Measurements from ENCODE around the gene CREBRF.
"Not testable (repeated sequence)": the region's sequence is repeated elsewhere in the genome, so short reads cannot be mapped to it uniquely, and the experiment has no call there.

Gene CREBRF

DNA sequence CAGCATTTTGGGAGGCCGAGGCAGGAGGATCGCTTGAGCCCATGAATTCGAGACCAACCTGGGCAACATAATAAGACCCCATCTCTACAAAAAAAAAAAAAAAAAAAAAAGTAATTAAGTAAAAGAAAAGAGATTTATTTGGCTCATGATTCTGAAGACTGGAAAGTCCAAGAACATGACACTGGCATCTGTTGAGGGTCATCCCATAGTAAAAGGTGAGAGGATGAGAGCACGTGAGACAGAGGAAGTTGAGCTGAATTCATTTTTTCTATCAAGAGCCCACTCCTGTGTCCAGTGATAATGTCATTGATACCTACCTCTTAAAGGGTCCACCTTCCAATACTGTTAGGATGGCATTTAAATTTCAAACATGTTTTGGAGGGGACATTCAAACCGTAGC, 19.8 kb downstream of the CREBRF start:
- Histone ChIP-seq H3K9ac (ENCODE audit: low read length) (no peak overlapping the region), H4K20me1 (ENCODE audit: insufficient read depth, low read length) (peaks cover 9% of the 10 kb centered on the region; the same call in 1 of the 2 replicates), H3K9me3 (ENCODE audit: insufficient read depth, low read length) (no peaks in the 10 kb centered on the region), H2AFZ (ENCODE audit: low read depth, low read length) (no peak overlapping the region), H3K79me2 (ENCODE audit: low read length) (no peaks in the 10 kb centered on the region), H3K4me1 (ENCODE audit: low read length) (no peaks in the 10 kb centered on the region), H3K36me3 (replicated peaks; ENCODE audit: low read depth, low read length) (no peaks in the 10 kb centered on the region), H3K4me3 (ENCODE audit: low read length) (no peak overlapping the region), H3K27ac (ENCODE audit: low read length) (no peak overlapping the region), H3K27me3 (ENCODE audit: low read depth, low read length) (no peaks in the 10 kb centered on the region), H3K4me2 (ENCODE audit: low read length) (no peak overlapping the region)
- no peak for TF ChIP-seq EZH2phosphoT487 (IDR thresholded peaks at IDR 0.05; ENCODE audit: low read depth)
- TF ChIP-seq, protein P1, sequence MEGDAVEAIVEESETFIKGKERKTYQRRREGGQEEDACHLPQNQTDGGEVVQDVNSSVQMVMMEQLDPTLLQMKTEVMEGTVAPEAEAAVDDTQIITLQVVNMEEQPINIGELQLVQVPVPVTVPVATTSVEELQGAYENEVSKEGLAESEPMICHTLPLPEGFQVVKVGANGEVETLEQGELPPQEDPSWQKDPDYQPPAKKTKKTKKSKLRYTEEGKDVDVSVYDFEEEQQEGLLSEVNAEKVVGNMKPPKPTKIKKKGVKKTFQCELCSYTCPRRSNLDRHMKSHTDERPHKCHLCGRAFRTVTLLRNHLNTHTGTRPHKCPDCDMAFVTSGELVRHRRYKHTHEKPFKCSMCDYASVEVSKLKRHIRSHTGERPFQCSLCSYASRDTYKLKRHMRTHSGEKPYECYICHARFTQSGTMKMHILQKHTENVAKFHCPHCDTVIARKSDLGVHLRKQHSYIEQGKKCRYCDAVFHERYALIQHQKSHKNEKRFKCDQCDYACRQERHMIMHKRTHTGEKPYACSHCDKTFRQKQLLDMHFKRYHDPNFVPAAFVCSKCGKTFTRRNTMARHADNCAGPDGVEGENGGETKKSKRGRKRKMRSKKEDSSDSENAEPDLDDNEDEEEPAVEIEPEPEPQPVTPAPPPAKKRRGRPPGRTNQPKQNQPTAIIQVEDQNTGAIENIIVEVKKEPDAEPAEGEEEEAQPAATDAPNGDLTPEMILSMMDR (IDR thresholded peaks at IDR 0.05; ENCODE audit: low read depth, low read length) = no peak

DNA sequence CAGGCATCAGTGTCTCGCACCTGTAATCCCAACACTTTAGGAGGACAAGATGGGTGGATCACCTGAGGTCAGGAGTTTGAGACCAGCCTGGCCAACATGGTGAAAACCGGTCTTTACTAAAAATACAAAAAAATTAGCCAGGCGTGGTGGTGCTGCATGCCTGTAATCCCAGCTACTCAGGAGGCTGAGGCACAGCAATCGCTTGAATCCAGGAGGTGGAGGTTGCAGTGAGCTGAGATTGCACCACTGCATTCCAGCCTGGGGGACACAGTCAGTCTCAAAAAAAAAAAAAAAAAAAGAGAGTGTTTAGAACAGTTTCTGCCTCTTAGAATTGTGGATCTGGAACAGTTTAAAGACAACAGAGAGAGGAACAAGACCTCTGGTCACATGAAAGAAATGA, 20.3 kb downstream of the CREBRF start:
- H3K36me3 ChIP-seq (replicated peaks; ENCODE audit: low read depth, low read length); H3K27ac ChIP-seq (ENCODE audit: low read length); H3K79me2 ChIP-seq (ENCODE audit: low read length); H3K4me2 ChIP-seq (ENCODE audit: low read length); H2AFZ ChIP-seq (ENCODE audit: low read depth, low read length); H4K20me1 ChIP-seq (ENCODE audit: insufficient read depth, low read length); H3K9ac ChIP-seq (ENCODE audit: low read length); H3K9me3 ChIP-seq (ENCODE audit: insufficient read depth, low read length); H3K27me3 ChIP-seq (ENCODE audit: low read depth, low read length); H3K4me3 ChIP-seq (ENCODE audit: low read length); H3K4me1 ChIP-seq (ENCODE audit: low read length): not testable (repeated sequence)

DNA sequence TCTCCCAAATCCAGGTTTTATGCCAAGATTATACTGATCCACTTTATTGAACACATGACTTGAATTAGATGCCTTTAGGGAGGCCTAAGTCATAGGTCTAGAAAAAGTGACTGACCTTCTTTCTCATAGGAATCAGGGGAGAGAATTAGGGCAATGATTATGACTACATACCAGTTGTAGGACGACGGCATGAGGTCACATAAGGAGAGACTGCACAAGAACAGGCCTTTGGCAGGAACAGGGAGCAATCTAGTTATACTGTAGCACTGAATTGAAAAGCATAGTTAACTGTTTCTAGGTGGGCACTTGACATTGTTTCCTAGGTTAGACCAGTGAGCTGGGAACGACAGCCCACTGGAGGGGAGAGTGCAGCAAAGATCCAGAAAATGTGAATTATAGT, 22.7 kb downstream of the CREBRF start:
- Histone ChIP-seq H2AFZ (ENCODE audit: low read depth, low read length) (no peak overlapping the region), H3K27ac (ENCODE audit: low read length) (no peak overlapping the region), H3K9ac (ENCODE audit: low read length) (no peak overlapping the region), H4K20me1 (ENCODE audit: insufficient read depth, low read length) (peaks cover 9% of the 10 kb centered on the region; the same call in 1 of the 2 replicates), H3K27me3 (ENCODE audit: low read depth, low read length) (no peaks in the 10 kb centered on the region), H3K4me2 (ENCODE audit: low read length) (no peak overlapping the region), H3K4me1 (ENCODE audit: low read length) (no peaks in the 10 kb centered on the region), H3K36me3 (replicated peaks; ENCODE audit: low read depth, low read length) (peaks cover 4% of the 10 kb centered on the region), H3K79me2 (ENCODE audit: low read length) (no peaks in the 10 kb centered on the region), H3K9me3 (ENCODE audit: insufficient read depth, low read length) (no peaks in the 10 kb centered on the region), H3K4me3 (ENCODE audit: low read length) (no peak overlapping the region)
- TF ChIP-seq, protein P1 (IDR thresholded peaks at IDR 0.05; ENCODE audit: low read depth, low read length) = no peak
- no peak for TF ChIP-seq EZH2phosphoT487 (IDR thresholded peaks at IDR 0.05; ENCODE audit: low read depth)

DNA sequence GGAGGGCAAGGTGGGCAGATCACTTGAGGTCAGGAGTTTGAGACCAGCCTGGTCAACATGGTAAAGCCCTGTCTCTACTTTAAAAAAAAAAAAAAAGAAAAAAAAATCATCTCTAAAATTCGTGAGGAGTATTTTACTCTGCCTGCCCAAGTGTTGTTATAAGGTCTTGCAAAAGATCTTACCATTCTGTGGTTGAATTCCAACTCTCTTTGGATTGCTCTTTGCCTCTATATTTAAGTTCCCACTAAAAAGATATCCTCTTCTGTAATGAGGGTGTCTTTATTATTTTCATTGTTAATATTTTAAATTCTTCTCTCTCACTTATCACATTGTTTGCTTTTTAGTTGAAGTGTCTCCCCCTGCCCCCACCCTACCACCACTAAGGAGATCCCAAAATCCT, 33.4 kb downstream of the CREBRF start:
- no peaks in the 10 kb centered on the region for H4K20me1 ChIP-seq (ENCODE audit: insufficient read depth, low read length)
- H3K9me3 ChIP-seq (ENCODE audit: insufficient read depth, low read length) = no peaks in the 10 kb centered on the region
- H3K27me3 ChIP-seq (ENCODE audit: low read depth, low read length) = no peaks in the 10 kb centered on the region
- no peak overlapping the region for H3K27ac ChIP-seq (ENCODE audit: low read length)
- TF ChIP-seq, protein P1 (IDR thresholded peaks at IDR 0.05; ENCODE audit: low read depth, low read length) = no peak
- no peak for TF ChIP-seq EZH2phosphoT487 (IDR thresholded peaks at IDR 0.05; ENCODE audit: low read depth)
- no peaks in the 10 kb centered on the region for H3K4me1 ChIP-seq (ENCODE audit: low read length)
- no peak overlapping the region for H3K4me2 ChIP-seq (ENCODE audit: low read length)
- no peaks in the 10 kb centered on the region for H3K79me2 ChIP-seq (ENCODE audit: low read length)
- no peak overlapping the region for H2AFZ ChIP-seq (ENCODE audit: low read depth, low read length)
- H3K4me3 ChIP-seq (ENCODE audit: low read length) = no peak overlapping the region
- no peaks in the 10 kb centered on the region for H3K36me3 ChIP-seq (replicated peaks; ENCODE audit: low read depth, low read length)
- H3K9ac ChIP-seq (ENCODE audit: low read length) = no peak overlapping the region

DNA sequence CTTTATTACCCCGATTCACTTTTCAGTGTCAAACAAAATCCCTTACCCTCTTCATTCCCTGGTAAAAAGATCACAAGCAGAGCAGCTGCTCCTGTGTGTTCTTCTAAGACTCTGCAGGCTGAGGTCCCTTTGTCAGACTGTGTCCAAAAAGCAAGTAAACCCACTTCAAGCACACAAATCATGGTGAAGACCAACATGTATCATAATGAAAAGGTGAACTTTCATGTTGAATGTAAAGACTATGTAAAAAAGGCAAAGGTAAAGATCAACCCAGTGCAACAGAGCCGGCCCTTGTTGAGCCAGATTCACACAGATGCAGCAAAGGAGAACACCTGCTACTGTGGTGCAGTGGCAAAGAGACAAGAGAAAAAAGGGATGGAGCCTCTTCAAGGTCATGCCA, 34.5 kb downstream of the CREBRF start:
- H2AFZ ChIP-seq (ENCODE audit: low read depth, low read length) = no peak overlapping the region
- H3K4me2 ChIP-seq (ENCODE audit: low read length) = no peak overlapping the region
- H3K9ac ChIP-seq (ENCODE audit: low read length) = no peak overlapping the region
- no peaks in the 10 kb centered on the region for H3K27me3 ChIP-seq (ENCODE audit: low read depth, low read length)
- no peaks in the 10 kb centered on the region for H3K36me3 ChIP-seq (replicated peaks; ENCODE audit: low read depth, low read length)
- no peak overlapping the region for H3K27ac ChIP-seq (ENCODE audit: low read length)
- no peaks in the 10 kb centered on the region for H3K79me2 ChIP-seq (ENCODE audit: low read length)
- no peaks in the 10 kb centered on the region for H4K20me1 ChIP-seq (ENCODE audit: insufficient read depth, low read length)
- TF ChIP-seq, protein P1 (IDR thresholded peaks at IDR 0.05; ENCODE audit: low read depth, low read length) = no peak
- TF ChIP-seq EZH2phosphoT487 (IDR thresholded peaks at IDR 0.05; ENCODE audit: low read depth) = no peak
- H3K4me1 ChIP-seq (ENCODE audit: low read length) = no peaks in the 10 kb centered on the region
- no peaks in the 10 kb centered on the region for H3K9me3 ChIP-seq (ENCODE audit: insufficient read depth, low read length)
- no peak overlapping the region for H3K4me3 ChIP-seq (ENCODE audit: low read length)

All from OCI-LY3 (cell line).